ENCODE measurements around the gene HNRNPD.
A peak's percentile ranks its signal among the peaks of the same experiment; 100 is the strongest.
"Not testable (repeated sequence)": the region's sequence is repeated elsewhere in the genome, so short reads cannot be mapped to it uniquely, and the experiment has no call there.

The HNRNPD gene

DNA sequence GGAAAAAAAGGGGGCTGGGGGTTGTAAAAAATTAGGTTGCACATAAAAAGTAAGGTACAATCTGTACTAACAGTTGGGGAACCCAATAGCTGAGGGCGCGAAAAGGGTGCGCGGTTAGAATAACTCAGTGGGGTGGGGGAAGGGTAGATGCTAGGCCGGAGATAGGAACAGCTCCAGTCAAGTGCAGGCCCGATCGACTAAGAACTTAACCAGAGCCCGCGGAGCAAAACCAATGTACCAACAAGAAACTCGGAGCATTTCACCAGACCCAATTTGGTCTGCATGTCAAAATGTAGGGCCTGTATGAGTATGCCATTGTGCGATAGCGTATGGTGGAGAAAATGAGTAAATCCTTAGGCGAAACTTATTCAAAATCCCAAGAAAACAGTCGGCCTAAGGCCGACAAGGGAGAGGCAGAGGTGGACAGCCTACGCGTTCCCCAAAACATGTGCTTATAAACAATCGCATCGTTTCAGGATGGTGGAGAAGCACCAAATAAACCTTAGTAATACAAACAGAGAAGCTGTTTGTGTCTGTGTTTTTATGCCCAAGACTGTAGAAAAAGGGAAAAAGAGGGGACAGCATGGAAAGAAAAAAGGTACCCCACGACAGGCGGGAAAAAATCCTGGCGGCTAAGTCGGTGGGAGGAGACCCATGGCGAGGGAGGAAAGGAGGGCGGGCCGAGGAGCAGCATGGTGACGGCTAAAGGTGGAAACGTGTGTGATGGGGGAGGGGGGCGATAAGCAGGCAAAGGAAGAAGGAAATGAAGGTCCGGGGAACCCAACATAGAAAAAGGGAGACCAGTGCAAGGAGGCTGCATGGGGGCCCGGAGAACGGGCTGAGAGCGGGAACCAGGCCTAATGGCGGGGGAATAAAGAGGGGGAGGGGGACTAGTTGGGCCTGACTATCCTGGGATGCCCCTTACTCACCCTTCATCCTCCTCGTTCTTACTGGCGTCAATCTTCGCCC lies 990 bp downstream of the HNRNPD start:
- peak; percentile 37 to 69 (median 56) for DNase-seq

DNA sequence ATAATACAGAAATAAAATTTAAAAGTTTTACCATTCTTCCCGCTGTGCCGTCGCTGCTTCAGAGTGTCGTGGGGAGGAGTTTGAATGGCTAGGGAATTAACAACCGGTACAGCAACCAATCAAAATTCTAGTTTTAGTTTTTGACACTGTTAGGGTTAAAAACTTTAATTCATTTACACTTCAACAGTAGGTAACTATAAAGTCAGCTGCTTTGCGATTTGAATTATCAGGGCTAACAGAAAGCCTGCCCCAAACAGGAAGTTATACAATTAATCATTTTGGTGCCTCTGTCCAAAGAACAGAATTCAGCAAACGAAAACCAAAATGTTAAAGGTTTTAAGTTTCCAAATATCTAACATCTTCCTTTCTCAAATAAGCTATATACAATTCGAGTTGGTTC lies 2.3 kb downstream of the HNRNPD start:
- DNase-seq = no peak

DNA sequence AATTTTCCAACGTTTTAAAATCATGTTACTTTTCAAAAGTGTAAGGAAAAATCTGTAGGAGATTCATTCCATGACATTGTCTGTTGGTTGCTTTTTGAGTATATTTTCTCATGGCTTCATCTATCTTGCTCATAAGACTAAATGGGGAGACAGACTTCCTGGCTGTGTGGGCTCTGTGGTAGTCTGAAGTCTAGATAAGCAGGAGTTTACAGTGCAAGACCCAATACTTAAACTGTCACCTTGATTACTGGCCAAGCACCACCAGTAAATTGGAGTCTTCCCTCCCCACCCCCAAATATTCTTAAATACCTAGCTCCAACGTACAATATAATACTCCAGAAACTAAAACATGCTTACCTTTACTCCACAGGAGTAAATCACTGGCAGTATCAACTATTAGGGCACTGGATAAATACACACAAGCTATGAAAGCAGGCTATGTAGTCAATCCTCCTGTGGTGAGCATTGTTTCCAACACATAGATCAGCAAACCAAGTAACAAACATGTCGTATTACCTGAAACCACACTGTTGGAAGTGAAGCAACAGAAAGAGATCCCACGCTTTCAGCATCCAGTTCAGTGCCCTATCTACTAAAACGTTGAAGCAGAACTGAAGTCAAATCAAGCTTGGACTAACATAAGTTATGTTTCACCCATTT lies 6.2 kb downstream of the HNRNPD start:
- no peak for DNase-seq

DNA sequence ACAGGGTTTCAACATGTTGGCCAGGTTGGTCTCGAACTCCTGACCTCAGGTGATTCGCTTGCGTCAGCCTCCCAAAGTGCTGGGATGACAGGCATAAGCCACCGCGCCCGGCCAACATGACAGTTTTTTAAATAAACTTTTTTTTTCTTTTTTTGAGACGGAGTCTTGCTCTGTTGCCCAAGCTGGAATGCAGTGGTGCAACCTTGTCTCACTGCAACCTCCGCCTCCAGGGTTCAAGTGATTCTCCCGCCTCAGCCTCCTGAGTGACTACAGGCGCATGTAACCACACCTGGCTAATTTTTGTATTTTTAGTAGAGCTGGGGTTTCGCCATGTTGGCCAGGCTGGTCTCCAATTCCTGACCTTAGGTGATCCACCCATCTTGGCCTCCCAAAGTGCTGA lies 7.4 kb downstream of the HNRNPD start:
- DNase-seq = not testable (repeated sequence)

DNA sequence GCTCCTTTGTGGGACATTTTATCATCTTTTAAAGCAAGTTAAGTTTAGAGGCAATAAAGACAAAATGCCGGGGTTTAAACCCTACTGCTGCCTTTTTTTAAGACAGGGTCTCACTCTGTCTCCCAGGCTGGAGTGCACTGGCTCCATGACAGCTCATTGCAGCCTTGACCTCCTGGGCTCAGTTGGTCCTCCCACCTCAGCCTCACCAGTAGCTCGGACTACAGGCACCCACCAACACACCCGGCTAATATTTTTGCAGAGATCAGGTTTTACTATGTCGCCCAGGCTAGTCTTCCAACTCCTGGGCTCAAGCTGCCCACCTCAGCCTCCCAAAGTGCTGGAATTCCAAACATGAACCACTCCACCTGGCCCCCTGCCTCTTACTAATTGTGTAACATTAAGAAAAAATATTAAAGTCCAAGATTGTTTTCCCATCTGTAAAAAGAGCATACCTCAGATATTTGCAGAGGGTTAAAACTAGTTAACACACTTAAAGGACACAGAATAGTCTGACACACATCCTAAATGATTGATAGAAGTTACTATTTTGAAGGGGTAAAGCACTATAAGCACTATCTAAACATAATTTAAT lies 9.8 kb downstream of the HNRNPD start:
- no peak for DNase-seq

DNA sequence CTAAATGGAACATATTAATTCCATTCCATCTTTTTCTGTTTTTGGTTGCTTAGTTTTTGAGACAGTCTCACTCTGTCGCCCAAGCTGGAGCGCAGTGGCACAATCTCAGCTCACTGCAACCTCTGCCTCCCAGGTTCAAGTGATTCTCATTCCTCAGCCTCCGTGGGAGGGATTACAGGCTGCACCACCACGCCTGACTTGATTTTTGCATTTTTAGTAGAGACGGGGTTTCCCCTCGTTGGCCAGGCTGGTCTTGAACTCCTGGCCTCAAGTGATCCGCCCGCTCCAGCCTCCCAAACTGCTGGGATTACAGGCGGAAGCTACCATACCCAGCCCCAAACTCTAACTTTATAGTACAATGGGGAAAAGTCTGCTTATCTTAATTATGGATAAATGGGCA lies 11.2 kb downstream of the HNRNPD start:
- DNase-seq = no peak

DNA sequence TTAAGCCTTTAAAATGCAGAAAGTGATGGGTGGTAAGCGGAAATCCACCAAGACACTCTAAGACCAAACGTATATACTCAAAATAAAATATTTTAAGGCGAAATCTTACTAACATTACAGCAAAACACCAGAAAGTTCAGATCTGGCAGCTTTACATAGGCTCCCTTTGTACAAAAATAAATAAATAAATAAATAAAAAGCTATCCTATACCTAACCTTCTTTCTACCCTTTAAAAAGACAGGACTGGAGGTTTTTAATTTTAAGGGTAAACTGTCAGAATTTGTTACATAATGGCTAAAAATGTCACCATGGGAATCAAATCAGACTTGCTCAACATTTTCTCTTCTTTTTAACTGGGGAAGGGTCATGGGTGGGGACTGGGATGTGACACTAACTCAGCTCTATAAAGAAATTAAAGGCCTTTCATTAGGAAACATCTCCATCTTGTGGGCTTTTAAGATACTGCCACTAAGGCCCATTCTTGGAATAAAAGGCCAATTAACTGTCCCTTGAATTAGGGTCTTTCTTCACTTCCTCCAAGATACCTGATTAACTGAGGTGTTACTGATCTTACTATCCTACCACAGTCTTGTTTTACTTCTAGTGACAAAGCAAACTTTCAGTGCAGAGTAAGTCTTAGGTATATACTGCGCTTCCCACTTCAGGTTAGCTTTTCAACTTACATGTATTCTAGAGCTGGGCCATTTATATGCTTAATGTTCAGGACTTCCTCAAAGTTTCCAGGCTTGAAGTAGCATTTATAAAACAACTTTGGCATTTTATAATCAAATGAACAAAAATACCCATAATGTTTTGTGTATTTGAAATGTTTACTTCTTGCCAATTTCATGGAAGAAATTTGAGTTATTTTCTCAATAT lies 13.3 kb downstream of the HNRNPD start:
- DNase-seq = peak in 2 of 6 experiments; percentile 11 to 27

DNA sequence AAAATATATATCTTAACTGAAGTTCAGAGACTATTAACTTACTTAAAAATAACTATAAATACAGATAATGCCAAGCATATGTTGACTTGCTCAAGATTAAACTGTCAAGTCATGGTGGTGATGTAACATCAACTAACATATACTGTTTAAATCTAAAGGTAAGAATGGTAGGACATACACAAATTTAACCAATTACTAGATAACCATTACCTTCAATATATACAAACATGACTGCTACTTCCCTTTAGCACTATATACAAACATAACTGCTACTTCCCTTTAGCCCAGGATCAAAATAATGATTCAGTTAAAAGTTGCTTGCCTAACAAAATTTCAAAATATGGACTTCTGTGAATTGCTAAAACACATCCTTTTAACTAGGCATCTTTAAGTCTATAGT lies 14.9 kb downstream of the HNRNPD start:
- no peak for DNase-seq

DNA sequence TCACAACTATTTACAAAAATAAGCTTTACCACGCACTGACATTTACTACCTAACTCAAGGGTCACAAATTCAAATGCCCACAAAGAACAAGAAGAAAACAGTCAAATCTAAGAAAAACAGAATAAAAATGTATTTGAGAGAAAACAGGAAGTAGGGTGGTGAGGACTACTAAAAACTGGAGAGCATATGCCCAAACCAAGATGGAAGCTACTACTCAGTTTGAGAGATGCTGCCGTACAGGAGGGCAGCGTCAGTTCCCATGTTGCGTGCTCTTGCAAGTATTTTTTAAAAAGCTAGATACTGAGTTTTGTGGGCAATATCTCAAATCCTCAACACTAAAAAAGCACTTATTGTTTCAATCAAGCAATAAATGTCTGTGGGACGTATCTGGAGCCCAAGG lies 16.2 kb downstream of the HNRNPD start:
- DNase-seq = no peak

DNA sequence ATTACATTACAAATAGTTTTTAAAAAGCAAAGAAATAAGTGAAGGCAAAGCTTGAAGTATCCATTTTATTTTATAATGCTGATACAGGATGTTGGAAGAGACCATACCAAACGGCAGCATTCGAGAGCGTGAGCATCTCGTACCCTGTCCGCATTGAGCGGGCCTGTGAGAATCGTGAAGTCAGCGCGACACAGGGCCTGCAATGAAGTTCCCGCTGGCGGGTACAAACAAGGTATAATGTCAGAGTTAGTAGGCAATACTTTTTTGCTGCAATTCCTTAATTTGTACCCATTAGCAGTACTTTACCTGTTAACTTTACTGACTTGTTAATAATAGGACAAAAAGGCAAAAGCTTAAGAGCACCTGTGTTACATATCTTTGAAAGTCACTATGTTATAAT lies 19.0 kb downstream of the HNRNPD start:
- DNase-seq = no peak

DNA sequence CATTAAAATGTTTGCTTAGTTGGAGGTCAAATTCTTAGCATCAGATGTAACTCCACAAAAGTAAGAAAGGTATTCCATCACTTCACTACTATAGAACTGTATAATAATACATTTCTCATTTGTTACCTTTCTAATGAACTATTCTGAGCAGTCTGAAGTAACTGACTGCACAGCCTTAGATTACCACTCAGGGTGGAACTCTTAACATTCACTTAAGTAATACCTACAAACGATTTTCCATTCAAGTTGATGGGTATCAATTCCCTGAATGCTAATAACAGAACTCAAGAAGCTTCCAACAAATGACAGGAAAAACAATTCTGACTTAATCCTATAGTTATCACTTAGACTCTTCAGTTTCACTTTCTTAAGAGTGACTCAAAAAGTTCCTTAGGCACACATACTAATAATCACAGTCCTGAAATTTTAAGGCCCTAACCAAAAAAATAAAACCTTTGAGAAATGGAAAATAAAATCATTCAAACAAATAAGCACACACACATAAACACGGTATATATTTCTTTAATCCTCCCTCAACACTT lies 20.9 kb downstream of the HNRNPD start:
- DNase-seq = no peak

DNA sequence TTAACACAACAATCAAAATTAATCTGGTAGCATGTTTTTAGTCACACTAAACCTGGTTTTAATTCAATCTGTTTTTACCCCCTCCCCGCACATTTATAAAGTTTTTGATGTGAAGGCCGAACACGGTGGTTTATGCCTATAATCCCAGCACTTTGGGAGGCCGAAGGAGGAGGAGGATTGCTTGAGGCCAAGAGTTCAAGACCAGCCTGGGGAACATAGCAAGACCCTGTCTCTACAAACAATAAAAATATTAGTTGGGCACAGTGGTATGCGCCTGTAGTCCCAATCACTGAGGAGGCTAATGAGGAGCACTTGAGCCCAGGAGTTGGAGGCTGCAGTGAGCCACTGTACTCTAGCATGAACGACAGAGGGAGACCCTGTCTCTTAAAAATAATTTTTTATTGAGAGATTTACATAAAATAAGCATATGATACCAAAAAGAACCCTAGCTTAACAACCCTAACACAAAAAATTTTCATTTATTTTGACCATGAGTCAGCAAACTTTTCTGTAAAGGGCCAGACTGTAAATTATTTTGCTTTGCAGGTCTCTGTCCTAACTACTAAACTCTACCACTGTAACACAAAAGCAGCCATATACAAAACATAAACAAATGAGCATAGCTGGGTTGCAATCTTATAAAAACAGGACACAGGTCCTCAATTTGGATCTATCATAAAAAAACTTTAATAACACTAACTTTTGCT lies 21.5 kb downstream of the HNRNPD start:
- no peak for DNase-seq

DNA sequence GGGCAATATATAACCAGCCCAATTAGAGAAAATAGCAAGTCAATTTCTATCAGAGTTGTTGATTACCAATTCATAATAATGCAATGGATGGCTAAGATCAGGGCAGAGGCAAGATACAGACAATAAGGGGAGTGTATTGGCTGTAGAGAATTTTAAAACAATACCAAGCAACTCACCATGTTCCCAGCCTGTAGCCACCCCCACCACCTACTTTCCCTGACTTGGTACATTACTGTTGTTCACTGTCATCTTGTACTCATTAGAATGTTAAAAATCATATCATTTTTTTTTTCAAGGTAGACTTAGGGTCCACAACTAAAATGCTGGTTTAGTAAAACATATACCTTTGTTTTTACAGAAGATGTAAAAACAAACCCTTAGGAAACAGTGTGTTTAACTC lies 27.7 kb downstream of the HNRNPD start:
- no peak for DNase-seq

DNA sequence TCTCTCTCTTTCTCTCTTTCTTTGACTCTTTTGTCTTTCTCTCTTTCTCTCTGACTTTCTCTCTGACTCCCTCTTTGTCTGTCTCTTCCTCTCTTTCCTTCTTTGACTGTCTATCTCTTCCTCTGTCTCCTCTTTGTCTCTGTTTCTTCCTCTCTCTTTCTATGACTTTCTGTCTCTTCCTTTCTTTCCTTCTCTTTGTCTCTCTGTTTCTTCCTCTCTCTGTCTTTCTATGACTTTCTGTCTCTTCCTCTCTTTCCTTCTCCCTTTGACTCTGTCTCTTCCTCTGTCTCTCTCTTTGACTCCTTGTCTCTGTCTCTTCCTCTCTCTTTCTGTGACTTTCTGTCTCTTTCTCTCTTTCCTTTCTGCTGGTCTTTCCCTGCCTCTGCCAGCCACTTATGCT lies 38.7 kb downstream of the HNRNPD start:
- DNase-seq = no peak

DNA sequence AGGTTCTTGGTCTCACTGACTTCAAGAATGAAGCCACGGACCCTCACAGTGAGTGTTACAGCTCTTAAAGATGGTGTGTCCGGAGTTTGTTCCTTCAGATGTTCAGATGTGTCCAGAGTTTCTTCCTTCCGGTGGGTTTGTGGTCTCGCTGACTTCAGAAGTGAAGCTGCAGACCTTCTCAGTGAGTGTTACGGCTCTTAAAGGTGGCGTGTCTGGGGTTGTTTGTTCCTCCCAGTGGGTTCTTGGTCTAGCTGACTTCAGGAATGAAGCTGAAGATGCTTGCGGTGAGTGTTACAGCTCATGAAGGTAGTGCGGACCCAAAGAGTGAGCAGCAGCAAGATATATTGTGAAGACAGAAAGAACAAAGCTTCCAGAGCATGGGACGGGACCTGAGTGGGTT lies 40.1 kb downstream of the HNRNPD start:
- not testable (repeated sequence) for DNase-seq

DNA sequence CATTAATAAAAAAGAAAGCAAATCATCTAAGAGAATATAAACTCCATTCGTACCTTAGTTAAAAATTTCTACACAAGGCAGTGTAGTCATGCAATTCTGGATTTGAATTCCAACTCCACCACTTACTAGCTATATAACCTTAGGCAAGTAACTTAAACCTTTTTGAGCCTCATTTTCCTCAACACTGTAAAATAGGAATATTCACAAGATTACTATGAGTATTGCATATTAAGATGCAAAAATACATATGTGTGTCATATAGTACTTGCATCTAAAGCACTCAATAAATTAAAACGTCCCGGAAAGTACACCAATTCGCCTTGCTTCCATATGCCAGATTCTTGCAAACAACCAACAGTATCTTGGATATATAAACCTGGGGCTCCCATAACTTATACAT lies 42.0 kb downstream of the HNRNPD start:
- no peak for DNase-seq

DNA sequence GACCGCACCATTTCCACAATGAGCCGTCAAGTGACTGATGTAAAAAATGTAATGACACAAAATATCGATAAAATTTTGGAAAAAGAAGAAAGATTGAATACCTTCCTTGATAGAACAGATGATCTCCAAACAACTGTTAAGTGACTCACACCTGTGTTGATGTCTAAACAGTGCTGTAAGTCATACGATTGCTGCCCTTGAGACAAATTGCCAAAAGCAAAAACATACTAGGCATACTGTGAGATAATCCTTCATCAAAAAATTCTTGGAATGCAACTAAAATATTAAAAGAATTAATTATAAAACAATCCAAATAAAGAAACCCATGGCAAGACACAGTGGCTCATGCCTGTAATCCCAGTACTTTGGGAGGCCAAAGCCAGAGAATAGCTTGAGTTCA lies 53.4 kb downstream of the HNRNPD start:
- DNase-seq = no peak

DNA sequence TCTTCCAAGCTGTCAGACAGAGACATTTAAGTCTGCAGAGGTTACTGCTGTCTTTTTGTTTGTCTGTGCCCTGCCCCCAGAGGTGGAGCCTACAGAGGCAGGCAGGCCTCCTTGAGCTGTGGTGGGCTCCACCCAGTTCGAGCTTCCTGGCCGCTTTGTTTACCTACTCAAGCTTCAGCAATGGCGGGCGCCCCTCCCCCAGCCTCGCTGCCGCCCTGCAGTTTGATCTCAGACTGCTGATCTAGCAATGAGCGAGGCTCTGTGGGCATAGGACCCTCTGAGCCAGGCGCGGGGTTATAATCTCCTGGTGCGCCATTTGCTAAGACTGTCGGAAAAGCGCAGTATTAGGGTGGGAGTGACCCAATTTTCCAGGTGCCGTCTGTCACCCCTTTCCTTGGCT lies 70.7 kb downstream of the HNRNPD start:
- not testable (repeated sequence) for DNase-seq
